NCI-H1092 (cell line): Measurements from ENCODE around the gene CPXM2.

Experiments used
- DNase-seq: peaks from one replicate; lab custom pipeline; 2025; lab: John Stamatoyannopoulos, UW

CPXM2 gene

GRCh38 chr10:123771877-123772644, 119.5 kb downstream of the CPXM2 start:
- DNase-seq: no peak

- no peak for DNase-seq
Measured at GRCh38 chr10:123769647-123770046, 122.0 kb downstream of the CPXM2 start.

DNA sequence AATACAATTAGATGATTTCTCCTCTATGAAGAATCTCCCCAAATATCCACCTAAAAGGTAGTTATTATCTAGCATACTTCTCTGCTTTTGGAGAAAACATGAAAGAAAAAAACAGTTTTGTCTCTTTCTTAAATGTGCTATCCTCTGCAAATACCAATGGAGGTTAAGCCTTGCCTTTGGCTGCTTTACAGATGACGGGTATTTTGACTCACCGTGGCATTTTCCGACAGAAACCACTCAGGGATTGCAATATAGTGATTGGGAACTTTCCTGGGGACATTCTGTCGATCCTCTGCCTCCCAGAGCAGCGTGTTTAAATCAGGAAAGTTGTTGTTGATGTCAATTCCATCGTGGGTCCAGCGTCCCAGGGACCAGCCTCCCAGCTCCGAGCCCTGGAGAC, 124.8 kb downstream of the CPXM2 start:
- DNase-seq: no peak

GRCh38 chr10:123766012-123766411, 125.6 kb downstream of the CPXM2 start:
- no peak for DNase-seq

- no peak for DNase-seq
Measured at GRCh38 chr10:123761666-123762230, 129.9 kb downstream of the CPXM2 start.

GRCh38 chr10:123761038-123761428, 130.6 kb downstream of the CPXM2 start:
- DNase-seq: no peak

- DNase-seq: no peak
Measured at GRCh38 chr10:123760356-123761037, 131.1 kb downstream of the CPXM2 start.

DNA sequence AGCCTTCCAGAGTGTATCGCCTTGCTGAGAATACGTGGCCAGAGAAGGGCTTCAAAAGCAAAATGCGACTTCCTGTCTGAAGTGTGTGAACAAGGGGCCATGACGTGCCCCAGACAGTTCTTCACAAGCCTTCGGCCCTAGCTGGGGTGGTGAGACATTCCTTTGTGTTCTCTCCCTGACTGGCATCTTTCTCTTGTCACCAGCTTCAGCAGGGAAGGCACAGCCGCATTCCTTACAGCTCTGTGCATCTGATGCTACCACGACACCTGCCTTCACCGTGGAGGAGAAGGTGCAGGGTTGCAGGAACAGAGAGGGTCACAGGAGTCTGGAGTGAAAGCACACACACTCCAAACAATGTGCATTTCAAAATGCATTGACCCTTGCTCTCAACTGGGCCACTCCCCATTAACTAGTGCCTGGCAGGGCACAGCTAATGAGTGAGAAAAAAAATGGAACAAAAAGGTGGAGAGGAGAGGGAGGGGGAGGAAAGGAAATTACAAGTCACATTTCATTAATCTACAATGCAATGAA, 132.0 kb downstream of the CPXM2 start:
- no peak for DNase-seq

DNA sequence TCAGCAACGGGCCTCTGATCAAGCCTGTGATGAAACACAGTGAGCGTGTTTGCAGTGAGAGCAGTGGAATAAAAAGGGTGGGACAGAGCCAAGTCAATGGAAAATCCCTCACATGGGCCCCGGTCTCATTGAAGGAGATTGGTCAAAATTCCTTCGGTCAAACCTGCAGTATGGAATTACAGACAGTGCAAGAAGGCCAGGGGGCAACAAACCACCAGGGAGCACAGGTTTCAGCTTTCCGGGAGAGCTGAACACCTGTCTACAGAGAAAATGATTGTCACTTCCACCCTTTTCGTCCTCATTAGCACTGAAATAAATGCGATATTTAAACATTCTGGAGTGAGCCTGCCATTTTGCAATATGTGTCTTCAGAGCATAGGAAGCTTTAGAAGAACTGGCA, 132.6 kb downstream of the CPXM2 start:
- no peak for DNase-seq

DNA sequence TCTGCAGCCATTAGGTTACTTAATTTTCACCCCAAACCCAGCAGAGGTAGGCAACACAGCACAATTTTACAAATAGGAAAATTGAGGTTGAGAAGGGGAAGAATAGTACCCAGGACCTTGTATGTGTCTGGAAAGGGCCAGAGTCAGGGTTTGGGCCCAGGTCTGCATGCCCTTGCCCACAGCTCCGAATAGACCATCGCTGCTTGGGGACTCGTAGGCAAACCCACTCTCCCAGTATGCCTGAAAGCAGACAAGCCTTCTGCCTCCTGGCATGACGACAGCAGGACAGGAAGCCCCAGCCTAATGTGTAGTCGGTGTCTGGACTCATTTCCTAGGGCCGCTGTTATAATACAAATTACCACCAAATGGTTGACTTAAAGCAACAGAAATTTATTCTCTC, 133.8 kb downstream of the CPXM2 start:
- no peak for DNase-seq

GRCh38 chr10:123755061-123755460, 136.5 kb downstream of the CPXM2 start:
- DNase-seq: no peak

DNA sequence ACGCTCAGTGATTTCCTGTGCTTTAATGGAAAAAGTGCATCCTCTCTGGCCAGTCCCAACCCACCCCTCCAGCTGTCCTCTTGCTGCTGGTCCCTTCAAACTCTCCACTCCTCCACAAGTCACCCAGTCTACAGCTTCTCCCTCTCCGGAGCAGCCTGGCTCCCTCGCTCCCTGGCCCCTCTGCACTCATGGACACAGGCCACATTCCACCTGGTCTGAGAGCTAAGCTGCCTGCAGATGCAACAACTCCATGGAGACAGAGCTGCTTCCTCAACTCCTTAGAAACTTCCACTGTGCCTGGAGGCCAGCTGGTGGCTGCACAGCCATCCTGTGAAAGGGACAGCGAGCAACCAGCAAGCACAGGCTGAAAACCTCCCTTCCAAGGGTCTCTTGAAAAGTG, 137.5 kb downstream of the CPXM2 start:
- no peak for DNase-seq

DNA sequence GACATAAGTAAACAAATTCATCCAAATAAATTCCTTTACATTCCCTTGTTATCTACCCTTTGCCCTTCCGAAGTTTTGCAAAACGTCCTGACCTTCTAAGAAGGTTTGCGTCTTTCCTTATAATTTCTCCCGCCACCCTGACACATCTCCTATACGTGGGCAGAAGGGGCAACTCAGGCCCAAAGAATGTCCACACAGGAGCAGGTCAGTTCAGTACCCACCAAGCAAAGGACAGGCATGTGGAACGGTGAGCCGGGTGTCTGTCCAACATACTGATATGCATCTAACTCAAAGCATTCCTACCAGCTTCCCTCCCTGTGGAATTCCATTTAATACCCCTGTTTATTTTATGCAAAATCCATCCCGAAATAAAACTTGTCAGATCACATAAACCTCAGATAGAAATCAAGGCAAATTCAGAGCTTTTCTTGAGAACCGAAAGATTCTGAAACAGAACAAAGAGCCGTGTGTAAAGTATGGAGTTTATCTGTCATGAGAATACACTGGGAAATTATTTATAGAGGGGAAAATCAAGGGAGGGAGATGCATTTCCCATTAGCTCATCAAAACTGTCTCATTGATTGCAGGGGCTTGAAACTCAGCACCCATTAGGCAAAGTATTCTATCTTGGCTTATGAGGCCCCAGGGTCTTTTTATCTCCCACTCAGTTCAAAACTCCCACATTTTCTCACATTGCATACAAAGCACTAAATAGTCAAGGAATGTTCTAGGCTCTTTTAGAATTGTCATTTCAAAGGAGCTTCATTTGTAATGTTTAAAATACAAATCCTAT, 140.1 kb downstream of the CPXM2 start:
- DNase-seq: no peak

- no peak for DNase-seq
Measured at GRCh38 chr10:123750901-123751300, 140.7 kb downstream of the CPXM2 start.

DNA sequence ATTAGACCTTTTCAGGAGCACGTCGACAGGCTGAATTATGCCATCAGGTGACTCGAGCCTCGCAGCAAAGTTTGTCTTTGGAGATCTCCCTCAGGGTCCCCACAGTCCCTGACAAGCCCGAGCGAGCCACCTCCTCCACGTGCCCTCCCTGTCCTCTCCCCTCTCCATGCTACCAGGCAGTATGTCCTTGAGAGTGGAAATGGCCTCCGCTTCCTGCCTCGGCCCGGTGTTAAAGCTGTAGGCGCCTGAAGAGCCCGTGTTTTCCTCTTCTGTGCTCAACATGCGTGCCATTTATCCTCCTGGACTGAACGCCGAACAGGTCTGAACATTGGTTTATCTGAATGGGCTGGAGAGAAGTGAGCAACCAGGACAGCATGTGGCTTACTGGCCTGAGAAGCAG, 142.9 kb downstream of the CPXM2 start:
- no peak for DNase-seq

GRCh38 chr10:123747426-123747825, 144.2 kb downstream of the CPXM2 start:
- DNase-seq: no peak

DNA sequence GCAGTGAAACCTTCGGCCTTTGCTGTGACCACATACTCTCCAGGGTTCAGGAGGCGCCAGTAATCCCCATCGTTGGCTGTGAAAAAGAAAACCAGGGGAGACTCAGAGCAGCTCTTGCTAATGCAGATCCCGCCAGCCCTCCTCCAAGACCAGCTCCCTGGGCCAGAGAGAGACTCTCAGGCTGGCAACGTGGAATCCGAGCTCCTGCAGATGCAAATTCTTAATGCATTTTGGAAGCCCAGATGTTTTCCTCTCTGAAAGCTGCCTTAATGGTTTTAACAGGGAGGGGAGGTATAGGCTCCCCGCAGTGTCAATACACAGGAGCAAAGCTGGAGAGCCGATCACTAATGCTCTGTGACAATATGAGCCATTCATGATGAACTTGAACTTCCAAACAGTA, 144.7 kb downstream of the CPXM2 start:
- DNase-seq: no peak

- no peak for DNase-seq
Measured at GRCh38 chr10:123746520-123746919, 145.1 kb downstream of the CPXM2 start.

GRCh38 chr10:123746061-123746460, 145.5 kb downstream of the CPXM2 start:
- DNase-seq: no peak

- no peak for DNase-seq
Measured at GRCh38 chr10:123744224-123744536, 147.4 kb downstream of the CPXM2 start.

GRCh38 chr10:123743441-123744223, 148.0 kb downstream of the CPXM2 start:
- no peak for DNase-seq
